Breast epithelium (tissue), 3 donors: ENCODE data around the gene CLDND1.

Experiments used
- POLR2AphosphoS5 ChIP-seq, 3 donors: sonication (generic); formaldehyde crosslinking; IDR thresholded peaks; one replicate each; pipeline ENCODE4 v1.6.1; 2017; ENCODE audit warnings: antibody characterized with exemption in 3 of 3
- TF ChIP-seq, protein P1 (sequence below), 3 donors: fragments of 450-650 bp; IDR thresholded peaks; one replicate each; pipeline ENCODE4 v1.5.1; 2016 to 2017; ENCODE audit warnings: antibody characterized with exemption in 3 of 3, mild to moderate bottlenecking in 3 of 3, moderate library complexity in 3 of 3

DNA sequence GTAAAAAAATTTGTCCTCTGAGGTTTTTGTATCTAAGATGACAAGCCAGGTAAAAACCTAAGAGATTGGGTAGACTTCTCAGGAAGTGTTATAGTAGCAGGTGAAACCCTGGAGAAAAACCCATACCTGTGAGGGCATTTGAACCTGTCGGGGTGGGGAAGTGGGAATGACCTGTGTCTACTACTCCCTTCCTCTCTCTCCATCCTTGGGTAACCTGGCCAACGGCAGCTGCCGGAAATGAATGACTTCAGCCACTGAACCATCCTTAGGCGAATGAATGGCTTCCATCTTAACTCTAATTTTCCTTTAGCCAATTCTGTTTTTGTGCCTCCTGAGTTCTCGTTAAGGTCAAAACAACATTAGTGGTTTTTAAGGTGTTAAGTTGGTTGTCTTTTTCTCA is 25.8 kb upstream of the CLDND1 start:
- TF ChIP-seq POLR2AphosphoS5 (IDR thresholded peaks at IDR 0.05): no peak
- TF ChIP-seq, protein P1, sequence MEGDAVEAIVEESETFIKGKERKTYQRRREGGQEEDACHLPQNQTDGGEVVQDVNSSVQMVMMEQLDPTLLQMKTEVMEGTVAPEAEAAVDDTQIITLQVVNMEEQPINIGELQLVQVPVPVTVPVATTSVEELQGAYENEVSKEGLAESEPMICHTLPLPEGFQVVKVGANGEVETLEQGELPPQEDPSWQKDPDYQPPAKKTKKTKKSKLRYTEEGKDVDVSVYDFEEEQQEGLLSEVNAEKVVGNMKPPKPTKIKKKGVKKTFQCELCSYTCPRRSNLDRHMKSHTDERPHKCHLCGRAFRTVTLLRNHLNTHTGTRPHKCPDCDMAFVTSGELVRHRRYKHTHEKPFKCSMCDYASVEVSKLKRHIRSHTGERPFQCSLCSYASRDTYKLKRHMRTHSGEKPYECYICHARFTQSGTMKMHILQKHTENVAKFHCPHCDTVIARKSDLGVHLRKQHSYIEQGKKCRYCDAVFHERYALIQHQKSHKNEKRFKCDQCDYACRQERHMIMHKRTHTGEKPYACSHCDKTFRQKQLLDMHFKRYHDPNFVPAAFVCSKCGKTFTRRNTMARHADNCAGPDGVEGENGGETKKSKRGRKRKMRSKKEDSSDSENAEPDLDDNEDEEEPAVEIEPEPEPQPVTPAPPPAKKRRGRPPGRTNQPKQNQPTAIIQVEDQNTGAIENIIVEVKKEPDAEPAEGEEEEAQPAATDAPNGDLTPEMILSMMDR (IDR thresholded peaks at IDR 0.05): no peak
